BLaER1 treated with 17β-estradiol and CSF1 and Interleukin-3, amounts not matched to agents 10 nM and 100 nM (cell line): Measurements from ENCODE around the gene GTF3C1.
A peak's percentile ranks its signal among the peaks of the same experiment; 100 is the strongest.

Experiments used
- H3K27ac ChIP-seq, 11 experiments: shearing (Covaris generic); formaldehyde crosslinking; 2 replicates each; pipeline ENCODE4 v1.8.1; 2022
- H3K27me3 ChIP-seq, 11 experiments: shearing (Covaris generic); formaldehyde crosslinking; 2 replicates each; pipeline ENCODE4 v1.8.1; 2022
- H3K36me3 ChIP-seq, 11 experiments: shearing (Covaris generic); formaldehyde crosslinking; 2 replicates each; pipeline ENCODE4 v1.8.1; 2022
- H3K4me1 ChIP-seq, 10 experiments: shearing (Covaris generic); formaldehyde crosslinking; 2 replicates each; pipeline ENCODE4 v1.8.1; 2022
- H3K4me2 ChIP-seq, 11 experiments: shearing (Covaris generic); formaldehyde crosslinking; 2 replicates each; pipeline ENCODE4 v1.8.1; 2022
- H3K4me3 ChIP-seq, 10 experiments: shearing (Covaris generic); formaldehyde crosslinking; 2 replicates each; pipeline ENCODE4 v1.8.1; 2022
- H3K9ac ChIP-seq, 11 experiments: shearing (Covaris generic); formaldehyde crosslinking; 2 replicates each; pipeline ENCODE4 v1.8.1; 2022
- H3K9me3 ChIP-seq, 11 experiments: shearing (Covaris generic); formaldehyde crosslinking; replicated peaks in 1 of 11; 2 replicates each; pipeline ENCODE4 v1.8.1; 2022
- H4K20me1 ChIP-seq, 11 experiments: shearing (Covaris generic); formaldehyde crosslinking; 2 replicates each; pipeline ENCODE4 v1.8.1; 2022
- Cebpa-rat ChIP-seq, 11 experiments: shearing (Covaris generic); IDR thresholded peaks; 2 replicates each; pipeline ENCODE4 v1.8.1; 2022

Gene GTF3C1

DNA sequence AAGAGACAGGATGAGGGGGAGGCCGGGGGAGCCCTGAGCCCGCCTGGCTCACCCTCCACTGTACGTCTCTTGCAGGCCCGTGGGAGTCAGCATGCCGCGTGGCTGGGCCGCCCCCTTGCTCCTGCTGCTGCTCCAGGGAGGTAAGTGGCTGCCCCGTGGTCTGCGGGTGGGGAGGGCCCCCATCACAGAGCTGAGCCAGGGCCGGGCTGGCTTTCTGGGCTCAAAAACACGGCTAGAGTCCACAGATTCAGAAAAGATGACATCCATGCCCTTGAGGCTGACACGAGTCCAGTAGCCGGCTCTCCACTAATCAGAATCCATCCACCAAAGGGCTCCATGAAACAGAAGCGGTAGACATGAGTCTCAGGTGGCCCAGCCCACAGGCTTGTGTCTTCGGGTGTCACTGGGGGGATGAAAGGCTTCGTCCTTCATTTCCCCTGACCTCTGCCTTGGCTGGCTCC, 119.7 kb downstream of the GTF3C1 start:
- peak overlapping the region; percentile 82 to 91 (median 86) for H3K4me2 ChIP-seq
- H3K4me1 ChIP-seq = peaks cover 95 to 100% (median 100%) of the 10 kb centered on the region in 10 experiments

GRCh38 chr16:27429330-27429871, 120.3 kb downstream of the GTF3C1 start:
- Histone ChIP-seq H3K4me3 (peak overlapping the region in 5 of 10 experiments; percentile 0 to 56 (median 38); a peak in 7 of 20 replicates), H3K9ac (peak overlapping the region; percentile 54 to 78 (median 72); a peak in 18 of 22 replicates), H3K27me3 (no peaks in the 10 kb centered on the region), H3K27ac (peak overlapping the region; percentile 75 to 93 (median 85); a peak in 20 of 22 replicates), H3K9me3 (no peaks in the 10 kb centered on the region), H3K4me1 (peaks cover 98 to 100% (median 100%) of the 10 kb centered on the region in 10 experiments), H3K4me2 (peak overlapping the region; percentile 82 to 91 (median 86)), H4K20me1 (peaks cover 0 to 19% (median 0%) of the 10 kb centered on the region in 11 experiments; a peak in 5 of 22 replicates), H3K36me3 (peaks cover 0 to 32% (median 5%) of the 10 kb centered on the region in 11 experiments; a peak in 10 of 22 replicates)
- TF ChIP-seq Cebpa-rat (IDR thresholded peaks at IDR 0.05) = peak in 2 of 11 experiments; percentile 42 to 52; a peak in 2 of 22 replicates

More for the DNA sequence above, 119.7 kb downstream of the GTF3C1 start:
- Histone ChIP-seq H3K9me3 (no peaks in the 10 kb centered on the region), H3K9ac (peak overlapping the region; percentile 54 to 78 (median 69); a peak in 21 of 22 replicates), H3K4me3 (peak overlapping the region in 9 of 10 experiments; percentile 0 to 50 (median 17); a peak in 9 of 20 replicates), H3K27ac (peak overlapping the region; percentile 75 to 93 (median 85); a peak in 21 of 22 replicates), H3K36me3 (peaks cover 0 to 32% (median 11%) of the 10 kb centered on the region in 11 experiments; a peak in 11 of 22 replicates), H4K20me1 (peaks cover 0 to 23% (median 0%) of the 10 kb centered on the region in 11 experiments; a peak in 5 of 22 replicates), H3K27me3 (no peaks in the 10 kb centered on the region)
- TF ChIP-seq Cebpa-rat (IDR thresholded peaks at IDR 0.05) = no peak

DNA sequence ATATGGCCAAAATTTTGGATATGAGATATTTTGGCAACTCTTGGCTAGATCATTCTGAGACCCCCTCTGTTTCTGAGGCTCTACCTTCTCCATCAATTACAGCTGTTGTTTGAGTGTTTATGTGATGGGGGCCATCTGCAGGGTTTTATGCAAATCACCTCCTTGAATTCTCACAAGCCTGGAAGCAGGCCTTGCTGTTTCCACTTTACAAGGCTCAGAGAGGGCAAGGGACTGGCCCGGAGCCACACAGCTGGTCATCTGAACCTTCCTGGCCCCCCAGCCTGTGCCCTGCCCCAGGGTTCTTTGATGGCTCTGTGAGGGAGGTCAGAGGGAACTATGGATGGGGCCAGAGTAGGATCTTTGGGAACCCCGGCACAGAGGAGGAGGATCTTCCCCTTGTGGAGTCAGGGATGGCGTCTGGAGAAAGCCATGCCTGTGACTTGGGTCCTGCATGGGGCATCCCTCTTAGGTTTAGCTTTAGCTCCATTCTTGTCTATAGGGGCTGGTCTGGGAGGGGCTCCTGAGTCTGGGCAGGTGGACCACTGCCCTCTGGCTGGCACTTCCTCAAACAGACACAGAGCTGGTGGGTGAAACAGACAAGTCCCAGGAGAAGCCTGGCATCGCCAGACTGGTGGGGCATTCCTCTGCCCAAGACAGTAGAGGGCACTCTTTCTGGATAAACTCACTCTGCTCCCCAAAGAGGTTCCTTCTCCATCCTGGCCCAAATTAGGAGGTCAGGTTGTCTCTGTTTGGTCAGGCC, 121.5 kb downstream of the GTF3C1 start:
- H3K9me3 ChIP-seq = peaks cover 0 to 5% (median 2%) of the 10 kb centered on the region in 11 experiments; a peak in 15 of 22 replicates
- no peaks in the 10 kb centered on the region for H3K27me3 ChIP-seq
- H3K9ac ChIP-seq = peak overlapping the region in 10 of 11 experiments; percentile 17 to 80 (median 74); a peak in 18 of 22 replicates
- peaks cover 0 to 22% (median 0%) of the 10 kb centered on the region in 11 experiments; a peak in 6 of 22 replicates for H3K36me3 ChIP-seq
- TF ChIP-seq Cebpa-rat (IDR thresholded peaks at IDR 0.05) = no peak
- peak overlapping the region; percentile 82 to 91 (median 86) for H3K4me2 ChIP-seq
- H4K20me1 ChIP-seq = peaks cover 0 to 9% (median 0%) of the 10 kb centered on the region in 11 experiments; a peak in 3 of 22 replicates
- H3K27ac ChIP-seq = peak overlapping the region in 10 of 11 experiments; percentile 79 to 93 (median 85); a peak in 16 of 22 replicates
- H3K4me3 ChIP-seq = peak overlapping the region; percentile 49 to 70 (median 58); a peak in 18 of 20 replicates
- peaks cover 91 to 100% (median 98%) of the 10 kb centered on the region in 10 experiments for H3K4me1 ChIP-seq

DNA sequence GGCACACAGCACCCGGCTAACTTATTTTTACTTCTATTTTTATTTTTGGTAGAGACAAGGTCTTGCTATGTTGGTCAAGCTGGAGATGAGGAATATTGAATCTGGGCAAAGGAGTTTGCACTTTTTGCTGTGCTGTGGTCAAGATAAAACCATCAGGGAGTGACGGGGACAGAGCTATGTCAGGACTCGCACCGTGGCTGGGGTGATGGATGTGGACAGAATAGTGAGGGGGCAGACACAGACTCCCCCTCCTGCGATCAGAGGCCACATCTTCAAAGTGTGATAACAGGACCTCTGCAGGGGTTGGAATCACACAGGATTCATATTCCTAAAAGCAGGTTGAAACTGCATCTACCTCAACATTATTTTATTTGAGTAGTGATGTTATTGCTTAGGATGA, 122.2 kb downstream of the GTF3C1 start:
- Histone ChIP-seq H3K4me3 (peak overlapping the region; percentile 49 to 70 (median 58)), H3K9ac (peak overlapping the region; percentile 56 to 80 (median 74); a peak in 21 of 22 replicates), H3K27me3 (no peaks in the 10 kb centered on the region), H3K4me1 (peaks cover 84 to 98% (median 92%) of the 10 kb centered on the region in 10 experiments), H3K9me3 (peaks cover 5 to 11% (median 9%) of the 10 kb centered on the region in 11 experiments; a peak in 21 of 22 replicates), H3K36me3 (peaks cover 0 to 27% (median 0%) of the 10 kb centered on the region in 11 experiments; a peak in 6 of 22 replicates), H4K20me1 (peaks cover 0 to 9% (median 0%) of the 10 kb centered on the region in 11 experiments; a peak in 2 of 22 replicates), H3K4me2 (peak overlapping the region; percentile 82 to 91 (median 86)), H3K27ac (peak overlapping the region; percentile 48 to 93 (median 85); a peak in 21 of 22 replicates)
- TF ChIP-seq Cebpa-rat (IDR thresholded peaks at IDR 0.05) = no peak

DNA sequence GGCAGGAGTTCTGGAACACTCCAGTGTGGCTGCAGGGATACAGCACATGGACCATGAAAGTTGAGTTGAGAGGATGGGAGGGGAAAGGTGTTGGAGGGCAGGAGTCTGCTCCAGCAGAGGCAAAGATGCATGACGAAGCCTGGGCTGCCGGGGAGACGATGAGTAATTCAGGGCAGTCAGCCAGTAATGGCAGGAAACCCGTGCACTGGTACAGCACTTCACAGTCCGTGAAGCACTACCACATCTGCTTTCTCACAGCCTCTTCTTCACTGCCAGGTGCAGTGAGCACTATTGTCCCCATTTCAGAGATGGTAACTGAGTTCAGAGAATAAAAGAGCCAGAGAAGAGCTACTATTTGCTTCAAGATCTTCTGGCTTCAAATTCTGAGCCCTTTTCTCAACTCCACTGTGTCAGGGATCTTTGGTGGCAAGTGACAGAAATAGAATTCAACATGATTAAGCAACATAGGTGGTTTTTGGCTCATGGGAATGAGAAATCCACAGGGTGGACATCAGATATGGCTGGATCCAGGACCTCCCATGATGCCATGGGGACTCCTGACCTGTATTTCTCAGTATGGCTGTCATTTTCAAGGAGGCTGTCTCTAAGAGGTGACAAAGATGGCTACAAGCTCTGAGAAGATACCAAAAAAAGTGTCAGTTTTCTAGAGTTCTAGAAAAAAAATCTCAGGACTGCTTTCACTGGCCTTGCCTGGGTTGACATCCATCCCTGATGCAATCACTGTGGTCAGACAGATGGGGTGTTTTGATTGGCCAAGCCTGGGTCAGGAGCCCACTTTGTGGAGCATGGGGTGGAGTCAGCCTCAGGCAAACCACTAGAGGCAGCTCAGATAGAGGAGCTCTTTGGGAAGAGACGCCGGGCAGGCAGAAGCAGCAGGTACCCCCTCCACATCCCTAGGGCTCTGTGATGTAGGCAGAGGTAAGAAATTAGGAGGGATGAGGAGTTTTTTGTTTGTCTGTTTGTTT, 123.0 kb downstream of the GTF3C1 start:
- peaks cover 13 to 20% (median 17%) of the 10 kb centered on the region in 11 experiments; a peak in 21 of 22 replicates for H3K9me3 ChIP-seq

DNA sequence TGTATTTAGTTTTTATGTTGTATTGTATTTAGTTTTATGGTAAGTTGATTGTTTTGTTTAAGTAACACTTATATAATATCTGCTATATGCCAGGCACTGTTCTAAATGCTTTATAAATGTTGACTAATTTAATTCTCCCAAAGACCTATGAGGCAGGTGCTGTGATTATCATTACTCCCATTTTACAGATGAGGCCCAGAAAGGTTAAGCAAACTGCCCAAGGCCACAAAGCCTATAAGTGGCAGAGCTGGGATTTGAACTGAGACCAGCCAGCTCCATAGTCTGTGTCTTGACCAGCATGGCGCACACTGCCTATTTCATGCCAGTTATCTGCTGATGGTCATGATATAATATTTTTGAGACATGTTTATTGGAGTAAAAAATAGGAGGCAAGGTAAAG, 123.8 kb downstream of the GTF3C1 start:
- Histone ChIP-seq H3K36me3 (peaks cover 0 to 32% (median 6%) of the 10 kb centered on the region in 11 experiments; a peak in 8 of 22 replicates), H3K4me1 (peaks cover 68 to 82% (median 76%) of the 10 kb centered on the region in 10 experiments), H3K4me2 (peak overlapping the region; percentile 7 to 91 (median 83); a peak in 21 of 22 replicates), H3K27me3 (no peaks in the 10 kb centered on the region), H3K9me3 (peaks cover 19 to 27% (median 25%) of the 10 kb centered on the region in 11 experiments; a peak in 21 of 22 replicates), H3K27ac (peak overlapping the region in 10 of 11 experiments; percentile 0 to 93 (median 85); a peak in 14 of 22 replicates), H4K20me1 (peaks cover 0 to 4% (median 0%) of the 10 kb centered on the region in 11 experiments; a peak in 2 of 22 replicates), H3K9ac (no peak overlapping the region), H3K4me3 (no peak overlapping the region)
- TF ChIP-seq Cebpa-rat (IDR thresholded peaks at IDR 0.05) = no peak

More for the DNA sequence above, 123.0 kb downstream of the GTF3C1 start:
- Histone ChIP-seq H3K9ac (peak overlapping the region; percentile 56 to 80 (median 74); a peak in 20 of 22 replicates), H3K27ac (peak overlapping the region; percentile 52 to 93 (median 85); a peak in 21 of 22 replicates), H3K4me3 (peak overlapping the region; percentile 49 to 70 (median 58)), H3K27me3 (no peaks in the 10 kb centered on the region), H3K4me1 (peaks cover 76 to 90% (median 83%) of the 10 kb centered on the region in 10 experiments), H4K20me1 (peaks cover 0 to 9% (median 0%) of the 10 kb centered on the region in 11 experiments; a peak in 2 of 22 replicates), H3K36me3 (peaks cover 0 to 28% (median 6%) of the 10 kb centered on the region in 11 experiments; a peak in 8 of 22 replicates), H3K4me2 (peak overlapping the region; percentile 82 to 91 (median 86))
- TF ChIP-seq Cebpa-rat (IDR thresholded peaks at IDR 0.05) = peak in 8 of 11 experiments; percentile 40 to 83 (median 69); a peak in 12 of 22 replicates
